Measurements from ENCODE around the gene OSTF1. TPM values are rescaled to one million over a fixed set of nuclear protein-coding genes. Genes with fewer than 3 reads are reported as not detected.
A peak's percentile ranks its signal among the peaks of the same experiment; 100 is the strongest.

OSTF1 gene
- total and polyA plus RNA-seq, 12 donors = 15.8 to 37.7 (median 20.7) TPM

GRCh38 chr9:75071530-75072122 is 16.7 kb upstream of the OSTF1 start:
- Histone ChIP-seq H3K27me3 (no peaks in the 10 kb centered on the region), H3K9me3 (no peaks in the 10 kb centered on the region), H3K27ac (no peak overlapping the region), H3K36me3 (peaks cover 0 to 79% (median 0%) of the 10 kb centered on the region in 9 donors), H3K4me3 (no peak overlapping the region), H3K4me1 (no peaks in the 10 kb centered on the region)
- ATAC-seq (peak in 1 of 8 donors; percentile 15), DNase-seq (no peak)
- no peak for TF ChIP-seq CTCF (IDR thresholded peaks at IDR 0.05)
- WGBS, 2 donors = 95% methylated on average over 5 of the region's 5 CpGs
- intact Hi-C loops (cut with DNase I) = loop anchor here in 3 of 10 donors (5.0 to 10.0 kb wide), 3 partner anchors 47 to 299 kb away; partner anchors contain the start of gene CARNMT1 (in 1 of the 3)

GRCh38 chr9:75072895-75073294 is 15.4 kb upstream of the OSTF1 start:
- peaks cover 0 to 3% (median 0%) of the 10 kb centered on the region in 9 donors for H3K4me1 ChIP-seq
- WGBS, 2 donors = 98 to 99% methylated on average over 4 of the region's 4 CpGs
- ATAC-seq = no peak
- H3K27ac ChIP-seq = no peak overlapping the region
- intact Hi-C loops (cut with DNase I) = loop anchor here in 3 of 10 donors (5.0 to 10.0 kb wide), 3 partner anchors 48 to 301 kb away; partner anchors contain the start of gene CARNMT1 (in 1 of the 3)
- H3K4me3 ChIP-seq = no peak overlapping the region
- H3K27me3 ChIP-seq = no peaks in the 10 kb centered on the region
- no peak for DNase-seq
- H3K36me3 ChIP-seq = peaks cover 0 to 66% (median 0%) of the 10 kb centered on the region in 9 donors
- no peaks in the 10 kb centered on the region for H3K9me3 ChIP-seq
- TF ChIP-seq CTCF (IDR thresholded peaks at IDR 0.05) = no peak

GRCh38 chr9:75081632-75082031 is 6.7 kb upstream of the OSTF1 start:
- no peak for DNase-seq
- Histone ChIP-seq H3K36me3 (peaks cover 0 to 44% (median 9%) of the 10 kb centered on the region in 9 donors), H3K4me1 (peaks cover 0 to 34% (median 23%) of the 10 kb centered on the region in 9 donors), H3K9me3 (no peaks in the 10 kb centered on the region), H3K4me3 (no peak overlapping the region), H3K27ac (no peak overlapping the region), H3K27me3 (no peaks in the 10 kb centered on the region)
- TF ChIP-seq CTCF (IDR thresholded peaks at IDR 0.05) = no peak
- intact Hi-C loops (cut with DNase I) = loop anchor here in 3 of 10 donors (5.0 to 10.0 kb wide), 4 partner anchors 54 to 1313 kb away; partner anchors contain the start of genes CARNMT1 (in 2 of the 3) and RFK (in 1 of the 3)
- WGBS, 2 donors = 44 to 77% methylated on average over 2 of the region's 2 CpGs
- no peak for ATAC-seq

- H3K27ac ChIP-seq = peak overlapping the region in 5 of 10 donors; percentile 1 to 51 (median 25)
- 47 to 57% methylated on average over 12 of the region's 12 CpGs for WGBS, 2 donors
- H3K4me3 ChIP-seq = no peak overlapping the region
- no peak for TF ChIP-seq CTCF (IDR thresholded peaks at IDR 0.05)
- H3K27me3 ChIP-seq = no peaks in the 10 kb centered on the region
- intact Hi-C loops (cut with DNase I) = loop anchor here in 3 of 10 donors (5.0 to 10.0 kb wide), 4 partner anchors 56 to 1311 kb away; partner anchors contain the start of genes CARNMT1 (in 2 of the 3) and RFK (in 1 of the 3)
- ATAC-seq (peak in 3 of 8 donors; percentile 34 to 39 (median 38)), DNase-seq (peak; percentile 19 to 21)
- H3K4me1 ChIP-seq = peaks cover 0 to 42% (median 27%) of the 10 kb centered on the region in 9 donors
- H3K9me3 ChIP-seq = no peaks in the 10 kb centered on the region
- peaks cover 0 to 39% (median 9%) of the 10 kb centered on the region in 9 donors for H3K36me3 ChIP-seq
Measured at GRCh38 chr9:75083188-75083970, 4.9 kb upstream of the OSTF1 start.

Measured in heart right ventricle (tissue), 16 donors.